GM12878 (cell line): ENCODE data around the gene PTPRN2. TPM values are rescaled to one million over a fixed set of nuclear protein-coding genes. Genes with fewer than 3 reads are reported as not detected.
"Not testable (repeated sequence)": the region's sequence is repeated elsewhere in the genome, so short reads cannot be mapped to it uniquely, and the experiment has no call there.

Experiments used
- ATAC-seq: fragments of 200-7000 bp; cut with Tn5 transposase; 3 replicates; pipeline ENCODE4 v1.9.1; 2020; ENCODE audit warnings: mild to moderate bottlenecking, moderate library complexity
- BruUV-seq: library from RNA; stranded (reverse); fragments of 400-500 nt; replicated peaks from 2 replicates; lab custom pipeline; 2021; lab: Mats Ljungman, UMichigan
- CTCF ChIA-PET: fragments of 300-600 bp; sonication (Branson Sonifier 250); formaldehyde crosslinking; extraction: SDS; loops from one replicate; lab custom pipeline; 2021; ENCODE audit warnings: inconsistent platforms; lab: Yijun Ruan, JAX
- POLR2A ChIA-PET: fragments of 350-600 bp; formaldehyde crosslinking; extraction: SDS; loops from one replicate; lab custom pipeline; 2021; ENCODE audit warnings: inconsistent platforms; lab: Charles Lee
- RAD21 ChIA-PET: fragments of 300-600 bp; sonication (Branson Sonifier 250); formaldehyde crosslinking; loops from one replicate; lab custom pipeline; 2023; ENCODE audit warnings: antibody characterized with exemption; ENCODE audit not compliant: unreplicated experiment; lab: Charles Lee
- SMC1A ChIA-PET: fragments of 300-600 bp; sonication (Branson Sonifier 250); formaldehyde crosslinking; loops from one replicate; lab custom pipeline; 2023; ENCODE audit not compliant: unreplicated experiment, uncharacterized antibody; lab: Charles Lee
- DNase-seq: peaks from one replicate; pipeline ENCODE4 v3.0.0-alpha.2; 2011; ENCODE audit warnings: low read depth, low spot score
- FAIRE-seq: peaks from 3 replicates; lab custom pipeline; 2011; peaks lifted over from hg19 to GRCh38; lab: Jason Lieb, UNC
- H2AFZ ChIP-seq: 2 replicates; pipeline ENCODE4 v1.6.0; 2011; ENCODE audit warnings: low read depth, low read length, control low read depth; ENCODE audit not compliant: control insufficient read depth
- H3K27ac ChIP-seq: 2 replicates; pipeline ENCODE4 v1.5.1; 2011; ENCODE audit warnings: control low read depth; ENCODE audit not compliant: control insufficient read depth, insufficient read depth
- H3K27me3 ChIP-seq, 2 experiments: replicated peaks in 1 of 2; 2 replicates each; pipeline versions ENCODE4 v1.6.0 to v1.6.1; 2011; ENCODE audit warnings: low read length in 1 of 2; ENCODE audit not compliant: control insufficient read depth in 2 of 2, insufficient read depth in 2 of 2
- H3K36me3 ChIP-seq, 2 experiments: 2 replicates each; pipeline ENCODE4 v1.5.1; 2011; ENCODE audit warnings: low read length in 1 of 2; ENCODE audit not compliant: control insufficient read depth in 2 of 2, insufficient read depth in 2 of 2
- H3K4me1 ChIP-seq: 2 replicates; pipeline ENCODE4 v1.6.1; 2011; ENCODE audit warnings: mild to moderate bottlenecking, low read length, moderate library complexity, mixed read lengths; ENCODE audit not compliant: control insufficient read depth, insufficient read depth
- H3K4me2 ChIP-seq: 2 replicates; pipeline ENCODE4 v1.6.0; 2011; ENCODE audit warnings: control low read depth; ENCODE audit not compliant: control insufficient read depth, insufficient read depth
- H3K4me3 ChIP-seq: fragments of 200-600 bp; sonication (generic); 2 replicates; pipeline ENCODE4 v1.5.1; 2016
- H3K79me2 ChIP-seq: 2 replicates; pipeline ENCODE4 v1.6.0; 2011; ENCODE audit warnings: low read length; ENCODE audit not compliant: control insufficient read depth, insufficient read depth
- H3K9ac ChIP-seq: 2 replicates; pipeline ENCODE4 v1.8.0; 2011; ENCODE audit warnings: low read length, control low read depth, mixed read lengths; ENCODE audit not compliant: control insufficient read depth, insufficient read depth
- H3K9me3 ChIP-seq: replicated peaks from 3 replicates; pipeline ENCODE4 v1.5.1; 2011; ENCODE audit warnings: mild to moderate bottlenecking, low read length; ENCODE audit not compliant: control insufficient read depth, insufficient read depth
- H4K20me1 ChIP-seq: 2 replicates; pipeline ENCODE4 v1.6.0; 2011; ENCODE audit not compliant: control insufficient read depth, insufficient read depth
- ETV6 ChIP-seq, 2 experiments: fragments of 450-650 bp in 1 of 2; IDR thresholded peaks in 1 of 2; conservative IDR thresholded peaks in 1 of 2; 2 replicates each; pipeline ENCODE4 v1.6.1; 2014; ENCODE audit warnings: antibody characterized with exemption in 1 of 2, borderline replicate concordance in 1 of 2, low read depth in 1 of 2, mild to moderate bottlenecking in 1 of 2, moderate library complexity in 1 of 2
- NR2F1 ChIP-seq: fragments of 450-650 bp; conservative IDR thresholded peaks from 2 replicates; pipeline ENCODE4 v1.6.1; 2017; ENCODE audit warnings: mild to moderate bottlenecking
- RUNX3 ChIP-seq: IDR thresholded peaks from 2 replicates; pipeline ENCODE4 v1.6.1; 2012; ENCODE audit warnings: low read length, inconsistent platforms
- SPI1 ChIP-seq: IDR thresholded peaks from 2 replicates; pipeline ENCODE4 v1.6.1; 2011; ENCODE audit warnings: low read depth, mild to moderate bottlenecking, low read length, moderate library complexity, borderline replicate concordance; ENCODE audit not compliant: insufficient read depth
- WGBS: methylation state at CpG from one replicate; pipeline ENCODE4 v1.1.6; 2016; ENCODE audit warnings: low lambda C conversion rate; ENCODE audit not compliant: insufficient replicate concordance, insufficient coverage; ENCODE audit errors: missing lambda C conversion rate; 5-methylcytosine and 5-hydroxymethylcytosine counted together
- in situ Hi-C: fragments of 300-500 bp; cut with MboI; formaldehyde crosslinking; loops from 9 replicates; pipeline ENCODE4 v1.14.3; 2018; ENCODE audit warnings: mixed read lengths
- intact Hi-C: fragments of 100-400 bp; cut with micrococcal nuclease; formaldehyde crosslinking; loops from one replicate; pipeline ENCODE4 v1.14.2; 2022; ENCODE audit not compliant: unreplicated experiment
- microRNA counts: library from miRNA; unstranded; fragments of <30 nt; microRNA quantifications from one replicate; lab custom pipeline; 2016
- microRNA-seq: library from miRNA; unstranded; fragments of <30 nt; microRNA quantifications from one replicate; pipeline ENCODE4, GENCODE V29; 2018
- polyA plus RNA-seq, 11 experiments: library from polyadenylated mRNA; depleted of rRNA in 4 of 11; unstranded in 6 of 11; stranded (reverse) in 5 of 11; fragments of >200 nt; fragmentation: Nextera tagmentation in 4 of 11; fragmentation: Illumina TruSeq in 1 of 11; extraction: Ambion mirVana in 4 of 11; extraction: Trizol in 1 of 11; gene quantifications; 1 replicate in 1 of 11; 2 replicates in 10 of 11; pipeline versions ENCODE4 v1.2.1 to v1.2.3, GENCODE V29; 2011 to 2016; ENCODE audit warnings: inconsistent platforms in 2 of 11, missing spikeins in 2 of 11, low read depth in 1 of 11
- small RNA-seq: library from RNA; depleted of rRNA; stranded (forward); fragments of <200 nt; gene quantifications from one replicate; pipeline ENCODE3, GENCODE V24; 2014
- total RNA-seq, 4 experiments: library from RNA; depleted of rRNA in 3 of 4; stranded (reverse); fragments of >200 nt in 3 of 4; fragmentation: Illumina TruSeq in 1 of 4; extraction: Trizol in 1 of 4; gene quantifications; 2 replicates each; pipeline versions ENCODE4 v1.2.1 to v1.2.3, GENCODE V29; 2013 to 2021

The PTPRN2 gene
- total and polyA plus RNA-seq, 10 of the 15 experiments (the other 5 are each of a cell fraction or from before 2014, with no cell fraction given) = 5.4 TPM; not detected in 9

DNA sequence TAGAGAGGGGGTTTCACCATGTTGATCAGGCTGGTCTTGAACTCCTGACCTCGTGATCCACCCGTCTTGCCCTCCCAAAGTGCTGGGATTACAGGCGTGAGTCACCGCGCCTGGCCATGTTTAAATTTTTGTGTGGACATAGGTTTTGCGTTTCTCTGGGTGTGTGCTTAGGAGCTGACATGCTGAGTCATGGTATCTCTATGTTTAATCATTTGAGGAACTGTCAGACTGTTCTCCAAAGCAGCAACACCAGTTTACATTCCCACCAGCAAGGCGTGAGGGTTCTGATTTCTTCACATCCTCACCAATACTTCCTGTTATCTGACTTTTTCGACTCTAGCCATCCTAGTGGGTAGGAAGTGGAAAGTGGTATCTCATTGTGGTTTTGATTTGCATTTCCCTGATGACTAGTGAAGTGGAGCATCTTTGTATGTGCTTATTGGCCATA, 1097.1 kb downstream of the PTPRN2 start:
- SMC1A ChIA-PET = no interaction called here
- POLR2A ChIA-PET = no interaction called here
- 44% methylated on average over 8 of the region's 8 CpGs for WGBS
- peak in 1 of 2 experiments; percentile 78; a peak in 2 of 4 replicates for TF ChIP-seq ETV6 (conservative IDR thresholded peaks at IDR 0.05 in 1 of 2, IDR thresholded peaks at IDR 0.05 in 1 of 2; ENCODE audit: borderline replicate concordance in 1 of 2, low read depth in 1 of 2)
- TF ChIP-seq NR2F1 = no peak
- TF ChIP-seq RUNX3 = peak; percentile 42
- peak; percentile 22; the same call in 1 of the 2 replicates for TF ChIP-seq SPI1
- ATAC-seq (no peak; the same call in 2 of the 3 replicates), DNase-seq (peak; percentile 25), FAIRE-seq (no peak)
- H3K4me3 ChIP-seq = no peak overlapping the region
- no peak overlapping the region for H3K27ac ChIP-seq
- H3K4me2 ChIP-seq = no peak overlapping the region
- H2AFZ ChIP-seq = no peak overlapping the region
- H3K9ac ChIP-seq = no peak overlapping the region
- intact Hi-C loops (no loop called here), in situ Hi-C loops (no loop called here)
- H3K36me3 ChIP-seq = no peaks in the 10 kb centered on the region
- CTCF ChIA-PET = no interaction called here
- H3K79me2 ChIP-seq = no peaks in the 10 kb centered on the region
- H3K4me1 ChIP-seq = peaks cover 12% of the 10 kb centered on the region
- H3K27me3 ChIP-seq = no peaks in the 10 kb centered on the region
- RAD21 ChIA-PET = no interaction called here
- H3K9me3 ChIP-seq = no peaks in the 10 kb centered on the region; the same call in 2 of the 3 replicates
- BruUV-seq = no TSS peak
- H4K20me1 ChIP-seq = no peaks in the 10 kb centered on the region

DNA sequence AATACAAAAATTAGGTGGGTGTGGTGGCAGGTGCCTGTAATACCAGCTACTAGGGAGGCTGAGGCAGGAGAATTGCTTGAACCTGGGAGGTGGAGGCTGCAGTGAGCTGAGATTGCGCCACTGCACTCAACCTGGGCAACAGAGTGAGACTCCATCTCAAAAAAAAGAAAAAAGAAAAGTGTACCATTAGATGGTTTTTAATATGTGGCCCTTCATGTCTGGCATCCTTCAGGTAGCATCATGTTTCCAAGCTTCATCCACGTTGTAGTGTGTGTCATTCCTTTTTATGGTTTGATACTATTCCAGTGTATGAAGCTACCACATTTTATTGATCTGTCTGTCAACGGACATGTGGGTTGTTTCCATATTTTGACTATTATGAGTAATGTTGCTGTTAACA, 1097.8 kb downstream of the PTPRN2 start:
- H3K79me2 ChIP-seq, in situ Hi-C loops, H3K36me3 ChIP-seq, BruUV-seq, H3K9me3 ChIP-seq, H3K4me2 ChIP-seq, H3K4me1 ChIP-seq, POLR2A ChIA-PET, H3K4me3 ChIP-seq, ATAC-seq, RAD21 ChIA-PET, H3K27ac ChIP-seq, H4K20me1 ChIP-seq, H3K9ac ChIP-seq, FAIRE-seq, H2AFZ ChIP-seq, CTCF ChIA-PET, DNase-seq, SMC1A ChIA-PET, H3K27me3 ChIP-seq, intact Hi-C loops: not testable (repeated sequence)
- WGBS = 74% methylated on average over 3 of the region's 3 CpGs

MicroRNA genes within 50 kb of the gene (microRNA counts, 767-probe panel; counts per million panel counts)
- microRNA hsa-miR-595 (lab: Ali Mortazavi, UCI) = 1,438 counts per million, percentile 53 among the panel's probes with 10 or more counts

Small RNA genes lying within 50 kb of the gene (microRNA-seq; reads per million reads assigned to microRNA genes)
- 0.94 reads per million for gene MIR153-2
- gene MIR5707 = not detected
- gene MIR595 = not detected

Small RNA genes lying within 50 kb of the gene (small RNA-seq; reads per million reads assigned to genes)
- not detected for gene MIR153-2
- gene MIR5707 = not detected
- gene MIR595 = not detected
- not detected for gene THAP5P1

Other genes starting within 250 kb of the PTPRN2 start
- 36.1 and 36.9 TPM in 2 replicates for gene NCAPG2, start 117.0 kb upstream of the PTPRN2 start, total RNA-seq (2014; rRNA removed)
- gene NCAPG2, start 117.0 kb upstream of the PTPRN2 start, total RNA-seq (2014; rRNA removed; fragmentation: Illumina TruSeq; extraction: Trizol) = 48.2 and 48.6 TPM in 2 replicates
- 67.2 and 78.2 TPM in 2 replicates for gene NCAPG2, start 117.0 kb upstream of the PTPRN2 start, total RNA-seq (2021)
- gene NCAPG2, start 117.0 kb upstream of the PTPRN2 start, polyA plus RNA-seq (2011; rRNA removed) = 44.0 and 56.1 TPM in 2 replicates
- gene NCAPG2, start 117.0 kb upstream of the PTPRN2 start, polyA plus RNA-seq (2014; fragmentation: Illumina TruSeq; extraction: Trizol) = 52.9 and 56.3 TPM in 2 replicates
- gene NCAPG2, start 117.0 kb upstream of the PTPRN2 start, polyA plus RNA-seq (2014; fragmentation: Nextera tagmentation; extraction: Ambion mirVana) = 10 to 100 TPM; 11.2 to 27.9 TPM
- gene NCAPG2, start 117.0 kb upstream of the PTPRN2 start, polyA plus RNA-seq (2014; rRNA removed) = 46.4 and 49.9 TPM in 2 replicates
- 10 to 100 TPM; 68.9 to 74.0 TPM for gene NCAPG2, start 117.0 kb upstream of the PTPRN2 start, polyA plus RNA-seq (2016; fragmentation: Nextera tagmentation; extraction: Ambion mirVana)
- 33.0 and 36.3 TPM in 2 replicates for gene ESYT2, start 241.7 kb upstream of the PTPRN2 start, total RNA-seq (2014; rRNA removed)
- 25.3 and 26.6 TPM in 2 replicates for gene ESYT2, start 241.7 kb upstream of the PTPRN2 start, total RNA-seq (2014; rRNA removed; fragmentation: Illumina TruSeq; extraction: Trizol)
- 24.7 and 25.8 TPM in 2 replicates for gene ESYT2, start 241.7 kb upstream of the PTPRN2 start, total RNA-seq (2021)
- 44.6 and 53.2 TPM in 2 replicates for gene ESYT2, start 241.7 kb upstream of the PTPRN2 start, polyA plus RNA-seq (2011; rRNA removed)
- 22.7 and 23.8 TPM in 2 replicates for gene ESYT2, start 241.7 kb upstream of the PTPRN2 start, polyA plus RNA-seq (2014; fragmentation: Illumina TruSeq; extraction: Trizol)
- 1 to 10 TPM; 1.9 to 3.2 TPM for gene ESYT2, start 241.7 kb upstream of the PTPRN2 start, polyA plus RNA-seq (2014; fragmentation: Nextera tagmentation; extraction: Ambion mirVana)
- 19.1 and 20.1 TPM in 2 replicates for gene ESYT2, start 241.7 kb upstream of the PTPRN2 start, polyA plus RNA-seq (2014; rRNA removed)
- gene ESYT2, start 241.7 kb upstream of the PTPRN2 start, polyA plus RNA-seq (2016; fragmentation: Nextera tagmentation; extraction: Ambion mirVana) = 10 to 100 TPM in 1 of 2 experiments, 1 to 10 TPM in 1; 2.8 to 19.7 TPM